Measurements from ENCODE around the gene INF2.
"Not testable (repeated sequence)": the region's sequence is repeated elsewhere in the genome, so short reads cannot be mapped to it uniquely, and the experiment has no call there.

The INF2 gene

DNA sequence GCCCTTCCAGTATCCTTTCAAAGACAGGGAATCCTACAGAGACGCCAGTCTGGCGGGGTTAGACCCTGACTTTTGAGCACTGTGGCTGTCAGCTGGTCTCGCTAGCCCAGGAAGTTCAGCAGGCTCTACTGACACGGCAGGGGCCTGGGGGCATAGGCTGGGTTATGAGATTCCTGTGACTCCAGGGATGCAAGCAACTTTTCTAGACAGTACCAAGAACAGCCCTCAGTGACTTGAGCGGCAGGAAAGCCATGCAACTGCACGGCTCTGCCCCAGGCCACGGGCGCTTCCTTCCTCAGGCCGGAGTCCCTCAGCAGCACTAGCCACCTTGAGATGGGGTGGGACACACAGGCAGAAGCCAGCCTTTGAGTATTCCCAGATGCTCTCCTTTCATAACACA is 58.5 kb downstream of the INF2 start:
- DNase-seq (ENCODE audit: extremely low read depth in 1 of 2, low read depth in 1 of 2) = no peak

DNA sequence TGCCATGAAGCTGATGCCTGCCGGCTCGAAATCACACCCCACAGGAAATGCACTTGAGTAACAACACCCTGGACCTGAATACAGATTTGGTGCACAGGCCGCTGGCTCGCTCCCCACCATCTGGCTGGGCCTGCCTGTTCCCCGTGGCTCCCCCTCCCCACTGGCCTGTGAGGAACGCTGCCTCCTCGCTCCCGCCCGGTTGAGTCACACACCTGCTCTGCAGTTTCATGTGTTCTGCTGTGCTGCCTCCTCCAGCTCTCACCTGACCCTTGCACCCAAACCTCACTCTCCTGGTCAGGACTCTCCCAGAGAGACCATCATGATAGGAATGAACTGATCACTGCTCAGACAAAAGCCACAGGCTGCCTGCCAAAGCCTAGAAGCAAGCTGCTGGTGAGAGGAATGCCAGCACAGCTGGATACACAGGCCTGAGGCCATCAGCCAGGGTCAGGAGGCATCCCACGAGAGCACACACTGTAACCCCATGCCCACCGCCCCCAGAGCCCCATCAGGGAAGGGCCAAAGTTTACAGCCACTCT is 59.8 kb downstream of the INF2 start:
- DNase-seq (ENCODE audit: extremely low read depth in 1 of 2, low read depth in 1 of 2) = no peak

DNA sequence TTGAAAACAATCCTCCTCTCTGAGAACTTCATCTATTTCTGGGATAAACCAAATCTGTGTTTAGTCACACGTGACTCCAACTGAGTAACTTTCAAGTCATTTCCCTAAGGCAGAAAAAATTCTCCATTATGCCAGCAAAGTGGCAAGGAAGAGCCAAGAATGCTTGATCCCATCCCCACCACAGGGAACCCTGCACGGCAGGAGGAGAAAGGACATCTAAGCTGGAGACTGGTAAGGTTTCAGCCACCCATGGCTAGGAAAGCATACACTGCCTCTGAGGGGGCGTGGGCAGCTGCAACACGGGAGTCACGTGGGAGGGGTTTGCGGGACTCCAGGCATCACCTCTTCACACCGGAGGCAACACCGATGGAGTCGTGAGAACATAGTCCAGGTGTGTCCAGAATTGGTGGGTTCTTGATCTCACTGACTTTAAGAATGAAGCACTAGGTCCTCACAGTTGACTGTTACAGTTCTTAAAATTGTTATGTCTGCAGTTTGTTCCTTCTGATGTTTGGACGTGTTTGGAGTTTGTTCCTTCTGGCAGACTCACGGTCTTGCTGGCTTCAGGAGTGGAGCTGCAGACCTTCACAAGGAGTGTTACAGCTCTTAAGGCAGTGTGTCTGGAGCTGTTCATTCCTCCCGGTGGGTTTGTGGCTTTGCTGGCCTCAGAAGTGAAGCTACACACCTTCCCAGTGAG is 60.8 kb downstream of the INF2 start:
- DNase-seq (ENCODE audit: extremely low read depth in 1 of 2, low read depth in 1 of 2) = no peak

DNA sequence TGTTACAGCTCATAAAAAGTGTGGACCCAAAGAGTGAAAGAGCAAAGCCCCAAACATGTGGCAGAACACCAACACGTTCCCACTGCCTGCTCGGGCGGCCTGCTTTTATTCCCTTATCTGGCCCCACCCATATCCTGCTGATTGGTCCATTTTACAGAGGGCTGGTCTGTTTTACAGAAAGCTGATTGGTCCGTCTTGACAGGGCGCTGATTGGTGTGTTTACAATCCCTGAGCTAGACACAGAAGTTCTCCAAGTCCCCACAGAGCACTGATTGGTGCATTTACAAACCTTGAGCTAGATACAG is 61.3 kb downstream of the INF2 start:
- not testable (repeated sequence) for DNase-seq (ENCODE audit: extremely low read depth in 1 of 2, low read depth in 1 of 2)

DNA sequence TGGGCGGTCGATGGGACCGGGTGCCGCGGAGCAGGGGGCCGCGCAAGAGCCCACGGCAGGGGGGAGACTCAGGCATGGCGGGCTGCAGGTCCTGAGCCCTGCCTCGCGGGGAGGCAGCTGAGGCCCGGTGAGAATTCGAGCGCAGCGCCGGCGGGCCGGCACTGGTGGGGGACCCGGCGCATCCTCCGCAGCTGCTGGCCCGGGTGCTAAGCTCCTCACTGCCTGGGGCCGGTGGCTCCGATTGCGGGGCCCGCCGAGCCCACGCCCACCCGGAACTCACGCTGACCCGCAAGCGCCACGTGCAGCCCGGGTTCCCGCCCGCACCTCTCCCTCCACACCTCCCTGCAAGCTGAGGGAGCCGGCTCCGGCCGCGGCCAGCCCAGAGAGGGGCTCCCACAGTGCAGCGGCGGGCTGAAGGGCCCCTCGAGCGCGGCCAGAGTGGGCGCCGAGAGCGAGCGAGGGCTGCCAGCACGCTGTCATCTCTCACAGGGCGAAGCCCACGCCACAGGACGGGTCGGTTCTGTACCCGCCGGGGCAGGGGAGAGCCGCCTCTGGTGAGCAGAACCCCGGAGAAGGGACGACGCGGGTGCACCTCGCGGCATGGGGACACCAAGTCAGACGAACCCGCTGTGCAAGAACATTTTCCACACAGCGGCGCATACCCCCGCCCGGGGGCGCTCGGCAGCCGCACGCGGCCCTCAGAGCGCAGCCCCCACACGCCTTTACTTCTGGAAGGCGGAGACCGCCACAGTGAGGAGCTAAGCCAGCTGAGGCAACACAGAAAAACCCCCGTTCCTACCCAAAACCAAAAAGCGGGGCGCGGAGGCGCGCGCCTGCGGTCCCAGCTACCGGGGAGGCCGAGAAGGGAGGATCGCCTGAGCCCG is 62.4 kb downstream of the INF2 start:
- no peak for DNase-seq (ENCODE audit: extremely low read depth in 1 of 2, low read depth in 1 of 2)

DNA sequence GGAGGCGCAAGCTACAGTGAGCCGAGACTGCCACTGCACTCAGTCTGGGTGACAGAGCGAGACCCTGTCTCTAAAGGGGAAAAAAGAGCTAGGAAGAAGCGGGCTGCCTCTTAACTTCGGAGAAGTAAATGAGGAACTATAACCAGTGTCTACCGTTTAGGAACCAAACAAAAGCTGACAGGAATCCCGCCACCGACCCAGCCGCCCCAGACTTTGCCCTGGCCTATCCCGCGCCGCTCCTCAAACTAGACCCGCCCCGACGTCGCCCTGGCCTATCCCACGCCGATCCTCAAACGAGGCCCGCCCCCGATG is 63.0 kb downstream of the INF2 start:
- DNase-seq (ENCODE audit: extremely low read depth in 1 of 2, low read depth in 1 of 2) = no peak

DNA sequence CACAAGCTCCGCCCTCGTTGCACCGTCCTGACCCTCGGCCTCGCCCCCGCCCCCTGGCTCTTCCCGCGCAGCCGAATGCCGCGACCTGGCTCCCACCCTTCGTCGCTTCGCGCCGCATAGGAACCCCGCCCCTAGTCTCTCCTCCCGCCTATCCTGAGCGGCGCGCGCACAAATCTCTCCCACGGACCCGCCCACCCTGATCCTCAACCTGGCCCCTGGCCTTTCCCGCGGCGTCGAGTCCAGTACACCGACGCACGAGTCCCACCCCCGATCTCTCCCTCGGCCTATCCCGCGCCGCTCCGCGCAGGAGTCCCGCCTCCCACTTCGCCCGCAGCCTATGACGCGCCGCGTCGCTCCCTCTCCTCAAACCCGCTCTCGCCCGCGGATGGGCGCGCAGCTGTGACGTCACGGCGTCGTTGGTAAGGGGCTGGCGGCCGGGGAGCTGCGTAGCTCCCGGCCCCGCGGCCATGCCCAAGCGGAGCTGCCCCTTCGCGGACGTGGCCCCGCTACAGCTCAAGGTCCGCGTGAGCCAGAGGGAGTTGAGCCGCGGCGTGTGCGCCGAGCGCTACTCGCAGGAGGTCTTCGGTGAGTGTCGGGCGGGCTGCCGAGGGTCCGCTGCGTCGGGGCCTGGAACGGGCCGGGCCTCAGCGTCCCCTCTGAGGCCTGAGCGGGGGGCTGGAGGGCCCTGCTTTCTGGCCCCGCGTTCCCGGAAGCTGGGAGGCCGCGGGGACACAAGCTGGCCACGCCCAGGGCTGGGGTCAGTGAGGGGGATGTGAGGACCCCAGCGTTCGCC is 63.5 kb downstream of the INF2 start, which contains the start of gene SIVA1:
Gene SIVA1, plus strand, starts transcription at position 413 of the 793 bp plus-strand sequence. Its CDS starts 55 bp downstream, at position 468.
- DNase-seq (ENCODE audit: extremely low read depth in 1 of 2, low read depth in 1 of 2) = peak; percentile 99 to 100

DNA sequence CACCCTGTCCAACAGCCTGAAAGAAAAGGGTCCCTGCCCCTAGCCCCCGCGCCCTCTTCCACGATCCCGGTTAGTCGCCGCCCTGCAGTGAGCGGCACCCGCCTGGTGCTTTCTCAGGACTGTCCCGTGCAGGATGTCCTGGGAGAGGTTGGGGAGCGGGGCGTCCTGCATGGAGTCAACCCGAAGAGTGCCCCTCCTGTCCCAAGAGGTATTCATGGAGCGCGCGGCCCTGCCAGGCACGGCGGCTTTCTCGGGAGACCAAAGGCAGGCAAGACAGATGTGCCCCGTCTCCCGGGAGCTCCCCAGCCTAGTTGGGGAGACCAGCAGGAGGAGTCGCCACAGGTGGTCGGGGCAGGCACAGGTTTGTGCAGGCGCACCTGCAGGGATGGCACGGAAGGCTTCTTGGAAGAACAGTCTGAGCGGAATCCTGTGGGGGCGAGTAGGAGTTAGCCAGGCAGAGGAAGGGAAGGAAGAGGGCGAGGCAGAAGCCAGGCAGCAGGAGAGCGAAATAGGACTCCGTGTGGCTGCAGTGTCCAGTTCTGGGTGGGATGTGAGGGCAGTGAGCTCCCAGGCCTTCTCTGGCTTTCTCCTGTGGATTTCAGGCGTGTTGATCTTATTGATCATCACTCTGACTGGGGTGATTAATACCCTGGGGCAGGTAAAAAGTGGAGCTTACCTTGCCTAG is 64.3 kb downstream of the INF2 start:
- no peak for DNase-seq (ENCODE audit: extremely low read depth in 1 of 2, low read depth in 1 of 2)

DNA sequence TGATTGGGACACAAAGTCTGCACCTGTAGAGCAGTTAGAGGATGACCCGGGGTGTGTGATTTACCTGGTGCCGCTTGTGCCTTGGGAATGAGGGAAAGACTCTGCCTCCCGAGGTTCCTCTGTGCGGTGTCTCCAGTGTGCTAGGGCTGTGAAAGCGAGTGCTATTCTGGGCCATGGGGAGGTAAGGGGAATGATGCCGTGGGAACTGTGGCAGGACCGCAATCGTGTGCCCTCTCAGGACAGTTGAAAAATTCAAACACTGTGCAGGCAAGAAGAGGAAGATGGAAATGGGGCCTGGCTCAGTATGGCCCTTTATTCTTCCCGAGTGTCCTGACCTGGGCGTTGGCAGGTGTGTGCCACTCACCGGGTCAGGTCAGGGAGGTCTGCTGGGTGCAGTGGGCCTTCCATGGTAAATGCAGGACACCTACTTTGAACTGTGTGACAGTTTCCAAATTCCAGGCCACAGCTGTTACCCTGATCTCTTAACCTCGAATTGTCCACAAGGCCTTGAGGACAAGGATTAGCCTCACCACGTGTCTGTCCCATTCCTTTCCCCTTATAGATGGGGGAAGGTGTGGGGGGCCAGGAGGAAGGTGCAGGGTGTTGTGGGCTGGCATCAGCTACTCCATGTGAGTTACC is 64.9 kb downstream of the INF2 start:
- no peak for DNase-seq (ENCODE audit: extremely low read depth in 1 of 2, low read depth in 1 of 2)

DNA sequence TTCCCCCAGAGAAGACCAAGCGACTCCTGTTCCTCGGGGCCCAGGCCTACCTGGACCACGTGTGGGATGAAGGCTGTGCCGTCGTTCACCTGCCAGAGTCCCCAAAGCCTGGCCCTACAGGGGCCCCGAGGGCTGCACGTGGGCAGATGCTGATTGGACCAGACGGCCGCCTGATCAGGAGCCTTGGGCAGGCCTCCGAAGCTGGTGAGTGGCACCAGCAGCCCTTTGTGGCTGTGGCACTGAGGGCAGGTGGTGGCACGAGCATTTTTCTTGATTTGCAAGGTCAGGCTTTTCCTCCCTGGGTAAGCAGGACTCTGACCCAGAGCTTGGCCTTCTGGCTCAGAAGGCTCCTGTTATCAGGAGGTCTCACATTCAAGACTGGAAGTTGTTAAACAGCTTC is 66.2 kb downstream of the INF2 start:
- DNase-seq (ENCODE audit: extremely low read depth in 1 of 2, low read depth in 1 of 2) = no peak

DNA sequence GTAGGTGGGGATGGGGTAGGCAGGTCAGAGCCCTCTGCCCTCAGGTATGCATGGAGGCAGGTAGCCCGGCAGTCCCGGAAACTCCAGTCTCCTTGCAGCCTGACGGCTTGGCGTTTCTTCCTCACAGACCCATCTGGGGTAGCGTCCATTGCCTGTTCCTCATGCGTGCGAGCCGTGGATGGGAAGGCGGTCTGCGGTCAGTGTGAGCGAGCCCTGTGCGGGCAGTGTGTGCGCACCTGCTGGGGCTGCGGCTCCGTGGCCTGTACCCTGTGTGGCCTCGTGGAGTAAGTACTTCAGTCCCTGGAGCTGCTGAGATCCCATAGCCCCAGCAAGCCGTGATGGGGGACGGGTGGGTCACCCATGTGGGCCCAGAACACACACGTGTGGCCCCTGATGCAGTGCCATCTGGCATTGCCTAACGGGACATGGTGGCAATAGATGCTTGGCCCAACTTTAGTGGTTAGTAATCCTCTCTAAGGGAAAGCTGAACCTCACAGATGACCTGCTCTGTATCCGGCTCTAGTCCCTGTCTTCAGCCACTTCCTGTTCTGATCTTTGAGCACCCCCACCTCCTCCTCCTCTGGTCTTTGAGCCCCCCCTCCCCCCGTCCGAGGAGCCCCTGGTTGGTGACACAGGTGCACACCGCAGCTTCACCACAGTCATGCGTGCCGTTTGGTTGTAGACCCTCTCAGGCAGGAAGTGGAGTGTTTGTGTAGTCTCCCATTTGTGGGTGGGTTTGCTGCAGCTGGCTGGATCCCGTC is 67.2 kb downstream of the INF2 start:
- no peak for DNase-seq (ENCODE audit: extremely low read depth in 1 of 2, low read depth in 1 of 2)

DNA sequence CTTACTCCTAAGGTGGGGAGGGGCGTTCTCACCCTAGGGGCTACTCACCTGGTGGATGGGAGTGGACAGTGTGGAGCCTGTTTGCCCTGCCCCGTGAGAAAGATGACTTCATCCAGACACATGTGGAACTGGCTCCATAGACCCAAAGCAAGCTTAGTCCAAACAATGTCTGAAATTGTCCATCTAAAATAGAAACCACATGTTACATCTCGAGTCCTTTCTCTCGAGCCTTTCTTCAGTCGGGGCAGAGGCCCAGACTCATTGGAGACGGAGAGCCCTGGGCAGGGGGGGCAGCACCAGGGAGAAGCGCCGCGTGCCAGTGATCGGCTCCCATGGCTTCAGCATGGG is 67.8 kb downstream of the INF2 start:
- DNase-seq (ENCODE audit: extremely low read depth in 1 of 2, low read depth in 1 of 2) = no peak

DNA sequence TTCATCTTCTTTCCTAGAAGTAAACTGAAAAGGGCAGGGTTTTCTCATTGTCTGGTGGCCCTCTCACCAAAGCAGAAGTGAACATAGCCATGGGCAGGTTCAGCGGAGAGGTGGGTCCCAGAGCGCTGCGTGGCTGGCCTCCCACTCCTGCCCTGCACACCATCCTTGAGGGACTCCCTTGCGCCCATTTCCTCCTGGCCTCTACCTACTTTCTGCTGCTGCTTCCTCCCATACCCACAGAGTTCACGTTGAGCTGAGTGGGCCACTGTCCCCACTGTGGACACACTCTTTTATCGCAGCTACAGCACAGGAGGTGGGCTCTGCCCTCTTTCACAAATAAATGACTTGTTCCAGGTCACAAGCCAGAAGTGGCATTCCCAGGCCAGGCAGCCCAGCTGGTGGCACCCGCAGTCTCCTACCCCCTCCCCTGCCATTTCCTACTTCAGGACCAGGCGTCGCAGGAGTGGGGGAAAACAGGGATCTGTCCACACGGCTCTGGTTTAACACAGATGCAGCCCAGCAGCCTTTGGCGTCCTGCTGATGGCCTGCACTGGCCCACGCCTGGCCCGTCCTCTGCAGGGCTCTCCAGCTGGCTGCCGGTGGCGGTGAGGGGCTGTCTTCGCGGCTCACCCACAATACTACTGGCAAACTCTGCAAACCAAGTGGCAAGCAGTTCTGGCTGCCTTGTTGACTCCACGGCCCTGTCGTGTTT is 68.4 kb downstream of the INF2 start:
- DNase-seq (ENCODE audit: extremely low read depth in 1 of 2, low read depth in 1 of 2) = no peak

DNA sequence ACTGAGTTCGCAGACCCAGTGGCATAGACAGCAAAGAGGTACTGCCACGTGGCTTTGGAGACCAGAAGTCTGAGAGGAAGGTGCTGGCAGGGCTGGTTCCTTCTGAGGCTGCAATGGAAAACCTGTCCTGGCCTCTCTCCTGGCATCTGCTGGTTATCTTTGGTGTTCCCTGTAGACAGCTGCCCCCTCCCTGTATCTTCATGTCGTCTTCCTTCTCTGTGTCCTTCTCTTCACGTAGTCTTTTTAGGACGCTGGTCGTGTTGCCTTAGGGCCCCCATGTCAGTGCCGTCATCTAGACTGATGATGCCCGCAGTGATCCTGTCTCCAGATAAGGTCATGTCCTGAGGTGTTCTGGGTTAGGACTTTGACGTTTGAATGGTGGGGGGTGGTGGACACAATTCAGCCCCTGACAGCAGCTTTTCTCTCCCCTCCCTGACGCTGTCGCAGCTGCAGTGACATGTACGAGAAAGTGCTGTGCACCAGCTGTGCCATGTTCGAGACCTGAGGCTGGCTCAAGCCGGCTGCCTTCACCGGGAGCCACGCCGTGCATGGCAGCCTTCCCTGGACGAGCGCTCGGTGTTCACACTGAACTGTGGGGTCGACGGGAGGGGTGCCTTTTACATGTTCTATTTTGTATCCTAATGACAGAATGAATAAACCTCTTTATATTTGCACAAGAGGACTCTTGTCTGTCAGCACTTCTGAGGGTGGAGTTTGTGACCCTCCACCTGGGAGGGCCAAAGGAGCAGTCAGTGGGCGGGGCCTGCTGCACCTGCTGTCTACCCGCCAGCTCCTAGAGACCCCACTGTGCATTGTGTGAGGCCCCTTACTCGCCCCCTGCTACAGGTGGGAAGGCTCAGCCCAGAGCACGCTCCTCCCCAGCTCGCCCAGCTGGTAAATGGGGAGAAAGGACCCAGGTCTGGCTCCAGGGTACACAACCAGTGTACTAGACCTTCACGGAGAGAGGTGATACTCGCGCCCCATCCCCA is 69.9 kb downstream of the INF2 start:
- no peak for DNase-seq (ENCODE audit: extremely low read depth in 1 of 2, low read depth in 1 of 2)

DNA sequence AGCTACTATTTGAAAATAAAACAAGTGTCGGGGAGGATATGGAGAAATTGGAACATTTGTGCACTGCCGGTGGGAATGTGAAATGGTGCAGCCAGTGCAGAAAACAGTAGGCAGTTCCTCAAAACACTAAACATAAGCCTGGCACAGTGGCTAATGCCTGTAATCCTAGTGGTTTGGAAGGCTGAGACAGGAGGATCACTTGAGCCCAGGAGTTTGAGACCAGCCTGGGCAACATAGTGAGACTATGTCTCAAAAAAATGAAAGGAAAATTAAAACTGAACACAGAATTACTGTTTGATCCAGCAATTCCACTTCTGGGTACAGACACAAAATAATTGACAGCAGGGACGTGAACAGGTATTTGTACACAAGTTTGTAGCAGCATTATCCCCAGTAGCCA is 76.1 kb downstream of the INF2 start:
- DNase-seq (ENCODE audit: extremely low read depth in 1 of 2, low read depth in 1 of 2) = no peak

DNA sequence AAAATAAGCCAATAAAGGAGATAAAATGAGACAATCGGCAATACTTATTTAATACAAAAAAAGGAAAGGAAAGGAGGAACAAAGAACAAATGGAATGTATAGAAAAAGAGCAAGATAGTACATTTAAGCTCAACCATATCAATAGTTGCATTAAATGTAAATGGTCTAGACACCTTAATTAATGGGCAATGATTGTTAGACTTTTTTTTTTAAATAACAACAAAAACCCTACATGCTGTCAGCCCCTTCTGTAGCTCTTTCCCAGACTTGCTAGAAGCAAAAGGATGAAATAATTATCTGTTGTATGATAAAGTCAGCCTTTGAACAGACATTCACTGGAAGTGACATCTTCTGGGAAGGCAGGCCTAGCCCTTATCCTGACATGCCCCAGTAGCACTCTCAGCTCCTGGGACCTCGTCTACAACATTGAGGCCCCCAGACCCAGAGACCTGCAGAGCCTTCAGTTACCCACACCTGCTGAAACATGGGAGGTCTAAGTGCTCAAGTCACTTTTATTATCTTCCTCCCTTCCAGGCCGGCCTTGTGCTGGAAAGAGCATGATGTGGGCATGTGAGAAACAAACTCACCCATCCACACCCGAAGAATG is 76.9 kb downstream of the INF2 start:
- no peak for DNase-seq (ENCODE audit: extremely low read depth in 1 of 2, low read depth in 1 of 2)

DNA sequence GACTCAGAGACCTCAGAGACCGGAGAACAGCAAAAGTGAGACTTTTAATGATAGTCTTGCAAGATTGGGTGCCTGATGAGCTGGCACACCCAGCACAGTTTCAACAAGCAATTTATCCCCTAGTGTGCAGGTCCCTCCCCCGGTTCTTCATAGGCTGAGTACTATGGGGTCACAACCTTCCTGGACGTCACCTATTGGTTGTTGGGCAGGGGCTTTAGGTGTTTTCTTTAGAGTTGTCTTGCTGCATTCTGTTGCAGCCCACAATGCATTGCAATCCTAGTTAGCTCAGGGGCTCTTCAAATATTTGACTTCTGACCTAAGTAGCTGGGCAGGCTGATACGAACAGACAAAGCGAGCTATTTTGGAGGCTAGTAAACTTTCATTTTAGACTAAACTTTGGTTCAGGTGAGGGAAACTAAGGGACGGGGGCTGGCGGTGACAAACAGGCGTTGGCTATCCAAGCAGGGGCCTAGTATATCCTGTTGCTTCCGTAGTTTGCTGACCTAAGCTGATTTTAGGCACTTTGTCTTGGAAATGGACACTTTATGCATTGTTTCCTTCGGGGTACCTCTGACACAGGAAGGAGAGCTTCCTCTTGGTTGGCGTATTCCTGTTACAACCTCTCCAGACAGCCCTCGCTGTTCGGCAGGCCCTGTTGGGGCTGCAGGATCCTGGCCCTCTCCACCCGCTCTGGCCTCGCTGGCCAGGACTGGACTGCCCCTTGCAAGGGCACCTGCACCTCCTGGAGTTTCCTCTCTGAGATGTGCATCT is 77.6 kb downstream of the INF2 start:
- DNase-seq (ENCODE audit: extremely low read depth in 1 of 2, low read depth in 1 of 2) = no peak

All from stimulated activated CD8-positive, alpha-beta memory T cell treated with anti-CD3 and anti-CD28 coated beads, Interleukin-7, amount 100 ng/mL, for 48 hours (primary cell).